ENCODE results near the gene UBE3B.

Gene UBE3B

GRCh38 chr12:109555431-109556315 lies 78.2 kb downstream of the UBE3B start:
- no peak for DNase-seq

- DNase-seq = no peak
Observed at GRCh38 chr12:109557200-109557599, 79.8 kb downstream of the UBE3B start.

- no peak for DNase-seq
Observed at GRCh38 chr12:109557805-109558204, 80.4 kb downstream of the UBE3B start.

- no peak for DNase-seq
Observed at GRCh38 chr12:109558374-109559199, 81.2 kb downstream of the UBE3B start.

GRCh38 chr12:109559200-109559505 lies 81.7 kb downstream of the UBE3B start:
- DNase-seq = no peak

- no peak for DNase-seq
Observed at GRCh38 chr12:109559601-109560000, 82.2 kb downstream of the UBE3B start.

- no peak for DNase-seq
Observed at GRCh38 chr12:109560867-109561710, 83.7 kb downstream of the UBE3B start.

- no peak for DNase-seq
Observed at GRCh38 chr12:109561711-109562030, 84.2 kb downstream of the UBE3B start.

- DNase-seq = no peak
Observed at GRCh38 chr12:109562871-109563270, 85.4 kb downstream of the UBE3B start.

GRCh38 chr12:109563291-109564284 lies 86.2 kb downstream of the UBE3B start:
- DNase-seq = no peak

GRCh38 chr12:109566424-109566823 lies 89.0 kb downstream of the UBE3B start:
- no peak for DNase-seq

- DNase-seq = no peak
Observed at GRCh38 chr12:109567296-109567695, 89.9 kb downstream of the UBE3B start.

- DNase-seq = no peak
Observed at GRCh38 chr12:109567967-109568366, 90.5 kb downstream of the UBE3B start.

- no peak for DNase-seq
Observed at GRCh38 chr12:109568486-109568885, 91.1 kb downstream of the UBE3B start.

GRCh38 chr12:109571773-109572505 lies 94.5 kb downstream of the UBE3B start:
- no peak for DNase-seq

- no peak for DNase-seq
Observed at GRCh38 chr12:109572506-109572845, 95.0 kb downstream of the UBE3B start.

- peak; percentile 98 for DNase-seq
Observed at GRCh38 chr12:109573029-109573913, 95.8 kb downstream of the UBE3B start, which contains the start of the genes MMAB and MVK. Gene MMAB, minus strand, starts transcription at chr12:109573504. Its CDS starts 24 bp downstream, at chr12:109573480. Gene MVK, plus strand, starts transcription at chr12:109573794. Its CDS starts 1,029 bp downstream, at chr12:109574823.

- DNase-seq = no peak
Observed at GRCh38 chr12:109573914-109574244, 96.4 kb downstream of the UBE3B start.

- DNase-seq = no peak
Observed at GRCh38 chr12:109575683-109576082, 98.2 kb downstream of the UBE3B start.

- DNase-seq = no peak
Observed at GRCh38 chr12:109577311-109577710, 99.9 kb downstream of the UBE3B start.
